H9 (cell line): ENCODE data around the gene NOVA1. TPM values are rescaled to one million over a fixed set of nuclear protein-coding genes. Genes with fewer than 3 reads are reported as not detected.

Experiments used
- DNase-seq: peaks from one replicate; pipeline ENCODE4 v3.0.0-alpha.2; 2017
- H2AFZ ChIP-seq: one replicate; pipeline ENCODE4 v1.6.1; 2013; ENCODE audit warnings: mild to moderate bottlenecking, low read length, control low read depth, moderate library complexity
- H2AK5ac ChIP-seq: 2 replicates; pipeline ENCODE4 v1.6.1; 2013; ENCODE audit warnings: low read length, control low read depth, mixed read lengths; ENCODE audit not compliant: insufficient read length
- H2BK120ac ChIP-seq: one replicate; pipeline ENCODE4 v1.6.1; 2013; ENCODE audit warnings: low read depth, mild to moderate bottlenecking, low read length, control low read depth, inconsistent platforms; ENCODE audit not compliant: poor library complexity, severe bottlenecking
- H2BK12ac ChIP-seq: 2 replicates; pipeline ENCODE4 v1.6.1; 2013; ENCODE audit warnings: low read length, control low read depth, mixed read lengths, low read depth; ENCODE audit not compliant: insufficient read length
- H2BK15ac ChIP-seq: 2 replicates; pipeline ENCODE4 v1.6.1; 2013; ENCODE audit warnings: low read depth, low read length, control low read depth
- H2BK20ac ChIP-seq: one replicate; pipeline ENCODE4 v1.6.1; 2013; ENCODE audit warnings: low read depth, mild to moderate bottlenecking, low read length, control low read depth, inconsistent platforms; ENCODE audit not compliant: poor library complexity, severe bottlenecking
- H2BK5ac ChIP-seq: 2 replicates; pipeline ENCODE4 v1.6.1; 2013; ENCODE audit warnings: low read length, control low read depth, mixed read lengths; ENCODE audit not compliant: insufficient read length
- H3K14ac ChIP-seq: 2 replicates; pipeline ENCODE4 v1.6.1; 2013; ENCODE audit warnings: low read length, control low read depth; ENCODE audit not compliant: insufficient read depth
- H3K18ac ChIP-seq: 2 replicates; pipeline ENCODE4 v1.6.1; 2013; ENCODE audit warnings: low read depth, mild to moderate bottlenecking, mixed read lengths, low read length, control low read depth; ENCODE audit not compliant: insufficient read length
- H3K23ac ChIP-seq: 2 replicates; pipeline ENCODE4 v1.6.1; 2013; ENCODE audit warnings: low read length, control low read depth, mixed read lengths, low read depth; ENCODE audit not compliant: insufficient read length
- H3K23me2 ChIP-seq: 2 replicates; pipeline ENCODE4 v1.6.1; 2013; ENCODE audit warnings: low read depth, mild to moderate bottlenecking, mixed read lengths, low read length, control low read depth; ENCODE audit not compliant: insufficient read length, poor library complexity, severe bottlenecking
- H3K27ac ChIP-seq: 2 replicates; pipeline ENCODE4 v1.5.1; 2013; ENCODE audit warnings: low read length, control low read depth, mixed read lengths, low read depth; ENCODE audit not compliant: insufficient read length
- H3K27me3 ChIP-seq: 2 replicates; pipeline ENCODE4 v1.6.1; 2013; ENCODE audit warnings: low read length, control low read depth, inconsistent platforms; ENCODE audit not compliant: insufficient read depth
- H3K4ac ChIP-seq: 2 replicates; pipeline ENCODE4 v1.6.1; 2013; ENCODE audit warnings: low read depth, mild to moderate bottlenecking, control low read depth, inconsistent platforms, low read length, moderate library complexity
- H3K4me1 ChIP-seq: 2 replicates; pipeline ENCODE4 v1.6.1; 2013; ENCODE audit warnings: low read length, control low read depth, inconsistent platforms; ENCODE audit not compliant: insufficient read depth
- H3K4me2 ChIP-seq: 2 replicates; pipeline ENCODE4 v1.6.1; 2013; ENCODE audit warnings: low read length, control low read depth, mixed read lengths; ENCODE audit not compliant: insufficient read length, insufficient read depth
- H3K56ac ChIP-seq: 2 replicates; pipeline ENCODE4 v1.6.1; 2013; ENCODE audit warnings: low read depth, mild to moderate bottlenecking, mixed read lengths, low read length, control low read depth; ENCODE audit not compliant: insufficient read length
- H3K79me1 ChIP-seq: 2 replicates; pipeline ENCODE4 v1.6.1; 2013; ENCODE audit warnings: low read depth, mild to moderate bottlenecking, moderate library complexity, low read length, control low read depth, inconsistent platforms; ENCODE audit not compliant: insufficient read depth, poor library complexity, severe bottlenecking
- H3K79me2 ChIP-seq: 2 replicates; pipeline ENCODE4 v1.6.1; 2013; ENCODE audit warnings: low read length, control low read depth, inconsistent platforms; ENCODE audit not compliant: insufficient read depth
- H3K9ac ChIP-seq: 2 replicates; pipeline ENCODE4 v1.6.1; 2013; ENCODE audit warnings: low read length, control low read depth, mixed read lengths; ENCODE audit not compliant: insufficient read length; ENCODE audit errors: extremely low read depth
- H3K9me3 ChIP-seq: one replicate; pipeline ENCODE4 v1.6.1; 2013; ENCODE audit warnings: low read depth, low read length, inconsistent platforms; ENCODE audit not compliant: control insufficient read depth
- H3T11ph ChIP-seq: one replicate; pipeline ENCODE4 v1.6.1; 2013; ENCODE audit warnings: mild to moderate bottlenecking, low read length, control low read depth, inconsistent platforms
- H4K20me1 ChIP-seq: one replicate; pipeline ENCODE4 v1.6.1; 2013; ENCODE audit not compliant: control insufficient read depth, insufficient read length, insufficient read depth
- H4K5ac ChIP-seq: 2 replicates; pipeline ENCODE4 v1.6.1; 2013; ENCODE audit warnings: low read depth, mild to moderate bottlenecking, mixed read lengths, low read length, control low read depth; ENCODE audit not compliant: insufficient read length
- H4K8ac ChIP-seq: replicated peaks from 2 replicates; pipeline ENCODE4 v1.6.1; 2013; ENCODE audit warnings: low read length, control low read depth, mixed read lengths, low read depth; ENCODE audit not compliant: insufficient read length
- H4K91ac ChIP-seq: 2 replicates; pipeline ENCODE4 v1.6.1; 2013; ENCODE audit warnings: low read depth, mild to moderate bottlenecking, moderate library complexity, mixed read lengths, low read length, control low read depth; ENCODE audit not compliant: insufficient read length
- H3K27ac Mint-ChIP-seq, 3 experiments: 2 replicates in 2 of 3; 3 replicates in 1 of 3; pipeline ENCODE4 v1.8.0; 2020 to 2021; ENCODE audit warnings: mixed read lengths in 3 of 3, mild to moderate bottlenecking in 1 of 3, moderate library complexity in 1 of 3
- H3K27me3 Mint-ChIP-seq: 2 replicates; pipeline ENCODE4 v1.8.0; 2021; ENCODE audit warnings: low read depth, mild to moderate bottlenecking, moderate library complexity, mixed read lengths
- H3K36me3 Mint-ChIP-seq, 3 experiments: 2 replicates in 2 of 3; 3 replicates in 1 of 3; pipeline ENCODE4 v1.8.0; 2020 to 2021; ENCODE audit warnings: low read depth in 3 of 3, mixed read lengths in 3 of 3; ENCODE audit not compliant: insufficient read depth in 1 of 3
- H3K4me1 Mint-ChIP-seq, 2 experiments: 2 replicates each; pipeline ENCODE4 v1.8.0; 2020; ENCODE audit warnings: mixed read lengths in 2 of 2
- H3K4me3 Mint-ChIP-seq, 2 experiments: 2 replicates in 1 of 2; 3 replicates in 1 of 2; pipeline ENCODE4 v1.8.0; 2020 to 2021; ENCODE audit warnings: mild to moderate bottlenecking in 2 of 2, mixed read lengths in 2 of 2, moderate library complexity in 1 of 2
- H3K9me3 Mint-ChIP-seq, 2 experiments: 2 replicates in 1 of 2; 3 replicates in 1 of 2; pipeline ENCODE4 v1.8.0; 2020; ENCODE audit warnings: mild to moderate bottlenecking in 2 of 2, mixed read lengths in 2 of 2, moderate library complexity in 1 of 2
- WGBS: extraction: QIAGEN DNeasy Blood & Tissue Kit; methylation state at CpG from one replicate; pipeline ENCODE4 v1.1.7; 2013; ENCODE audit warnings: missing lambda C conversion rate, low lambda C conversion rate, mixed read lengths; ENCODE audit not compliant: insufficient read length; ENCODE audit errors: extremely low coverage; 5-methylcytosine and 5-hydroxymethylcytosine counted together
- total RNA-seq: library from RNA; stranded (reverse); gene quantifications from 2 replicates; pipeline ENCODE4 v1.2.1, GENCODE V29; 2021
- TF ChIP-seq, protein P1 (sequence below): fragments of 200-600 bp; sonication (generic); conservative IDR thresholded peaks from 3 replicates; pipeline ENCODE4 v1.8.0; 2021; ENCODE audit warnings: antibody characterized with exemption, mild to moderate bottlenecking

NOVA1 gene
- total RNA-seq, 1 experiment from 2014 or later = 13.8 TPM

DNA sequence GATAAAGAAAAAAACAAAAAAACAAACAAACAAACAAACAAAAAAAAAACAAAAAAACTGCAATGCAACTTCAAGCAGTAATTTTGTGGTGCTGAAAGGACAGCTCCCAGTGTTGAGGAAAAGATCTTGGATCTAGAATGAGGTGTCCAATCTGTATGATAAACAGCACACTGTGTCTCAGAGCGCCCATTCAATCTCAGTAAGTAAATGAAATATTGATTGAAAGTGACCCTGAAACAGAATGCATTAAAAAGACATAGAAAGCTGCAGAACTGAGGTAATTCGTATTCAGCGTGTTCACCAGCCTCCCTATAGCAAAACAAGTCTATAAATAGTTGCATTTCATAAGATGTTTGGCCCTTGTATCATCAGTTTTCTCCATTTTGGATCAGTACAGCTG, 153.0 kb downstream of the NOVA1 start:
- H3K27me3 Mint-ChIP-seq = no peaks in the 10 kb centered on the region
- Histone ChIP-seq H3K79me2 (no peaks in the 10 kb centered on the region), H3T11ph (no peak overlapping the region), H2AFZ (no peak overlapping the region), H2BK120ac (no peak overlapping the region), H2BK5ac (no peak overlapping the region), H2BK12ac (no peak overlapping the region), H3K9me3 (no peaks in the 10 kb centered on the region), H4K91ac (no peak overlapping the region), H4K5ac (no peak overlapping the region), H2AK5ac (no peak overlapping the region), H3K56ac (no peak overlapping the region), H3K23me2 (no peaks in the 10 kb centered on the region), H3K4me1 (no peaks in the 10 kb centered on the region), H3K27me3 (no peaks in the 10 kb centered on the region), H3K23ac (no peak overlapping the region), H3K27ac (no peak overlapping the region), H3K79me1 (no peaks in the 10 kb centered on the region), H4K8ac (no peak overlapping the region), H3K4ac (no peak overlapping the region), H3K4me2 (no peak overlapping the region), H2BK15ac (no peak overlapping the region), H3K18ac (no peak overlapping the region), H4K20me1 (no peaks in the 10 kb centered on the region), H2BK20ac (no peak overlapping the region), H3K14ac (no peak overlapping the region), H3K9ac (no peak overlapping the region)
- no peak overlapping the region for H3K4me3 Mint-ChIP-seq
- no peaks in the 10 kb centered on the region; a peak in 1 of 7 replicates for H3K36me3 Mint-ChIP-seq
- H3K27ac Mint-ChIP-seq = no peak overlapping the region
- H3K4me1 Mint-ChIP-seq = peaks cover 0 to 5% of the 10 kb centered on the region in 2 experiments; a peak in 1 of 4 replicates
- no peak for DNase-seq
- WGBS = no CpG with 5 or more reads among the region's 3 CpGs
- TF ChIP-seq, protein P1, sequence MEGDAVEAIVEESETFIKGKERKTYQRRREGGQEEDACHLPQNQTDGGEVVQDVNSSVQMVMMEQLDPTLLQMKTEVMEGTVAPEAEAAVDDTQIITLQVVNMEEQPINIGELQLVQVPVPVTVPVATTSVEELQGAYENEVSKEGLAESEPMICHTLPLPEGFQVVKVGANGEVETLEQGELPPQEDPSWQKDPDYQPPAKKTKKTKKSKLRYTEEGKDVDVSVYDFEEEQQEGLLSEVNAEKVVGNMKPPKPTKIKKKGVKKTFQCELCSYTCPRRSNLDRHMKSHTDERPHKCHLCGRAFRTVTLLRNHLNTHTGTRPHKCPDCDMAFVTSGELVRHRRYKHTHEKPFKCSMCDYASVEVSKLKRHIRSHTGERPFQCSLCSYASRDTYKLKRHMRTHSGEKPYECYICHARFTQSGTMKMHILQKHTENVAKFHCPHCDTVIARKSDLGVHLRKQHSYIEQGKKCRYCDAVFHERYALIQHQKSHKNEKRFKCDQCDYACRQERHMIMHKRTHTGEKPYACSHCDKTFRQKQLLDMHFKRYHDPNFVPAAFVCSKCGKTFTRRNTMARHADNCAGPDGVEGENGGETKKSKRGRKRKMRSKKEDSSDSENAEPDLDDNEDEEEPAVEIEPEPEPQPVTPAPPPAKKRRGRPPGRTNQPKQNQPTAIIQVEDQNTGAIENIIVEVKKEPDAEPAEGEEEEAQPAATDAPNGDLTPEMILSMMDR = no peak
- H3K9me3 Mint-ChIP-seq = no peaks in the 10 kb centered on the region
